HFFc6 (cell line): Measurements from ENCODE around the gene CPN2. TPM values are rescaled to one million over a fixed set of nuclear protein-coding genes. Genes with fewer than 3 reads are reported as not detected.

Experiments
- DNase-seq: peaks from one replicate; pipeline ENCODE4 v3.0.0-alpha.2; 2018
- H3K27ac Mint-ChIP-seq: 2 replicates; pipeline ENCODE4 v1.8.0; 2020; ENCODE audit warnings: mild to moderate bottlenecking, mixed read lengths
- H3K27me3 Mint-ChIP-seq: 2 replicates; pipeline ENCODE4 v1.8.0; 2021; ENCODE audit warnings: mild to moderate bottlenecking, moderate library complexity, mixed read lengths; ENCODE audit not compliant: insufficient read depth
- H3K36me3 Mint-ChIP-seq: 2 replicates; pipeline ENCODE4 v1.8.0; 2021; ENCODE audit warnings: low read depth, mixed read lengths
- H3K4me1 Mint-ChIP-seq: 2 replicates; pipeline ENCODE4 v1.8.0; 2020; ENCODE audit warnings: low read depth, mixed read lengths
- H3K4me3 Mint-ChIP-seq: 2 replicates; pipeline ENCODE4 v1.8.0; 2020; ENCODE audit warnings: mild to moderate bottlenecking, moderate library complexity, mixed read lengths
- H3K9me3 Mint-ChIP-seq: 2 replicates; pipeline ENCODE4 v1.8.0; 2020; ENCODE audit warnings: mild to moderate bottlenecking, mixed read lengths
- CTCF ChIP-seq: fragments of 200-600 bp; sonication (generic); IDR thresholded peaks from 2 replicates; pipeline ENCODE4 v1.5.0; 2021; ENCODE audit warnings: antibody characterized with exemption, mild to moderate bottlenecking
- total RNA-seq, 6 experiments: library from RNA; stranded (reverse); fragmentation: NEBNext Ultra II Directional; extraction: Animal tissue kit (Norgen Biotek cat#: 25700); gene quantifications; 2 replicates in 1 of 6; 3 replicates in 5 of 6; pipeline ENCODE4 v1.2.3, GENCODE V29; 2021

Gene CPN2
- total RNA-seq, 6 experiments from 2014 or later: 0.24 to 0.56 (median 0.35) TPM

- Mint-ChIP-seq H3K36me3 (no peaks in the 10 kb centered on the region), H3K4me1 (peaks cover 21% of the 10 kb centered on the region), H3K4me3 (peak overlapping the region; percentile 10; the same call in 1 of the 2 replicates), H3K27ac (no peak overlapping the region), H3K9me3 (no peaks in the 10 kb centered on the region), H3K27me3 (peaks cover 34% of the 10 kb centered on the region)
- no peak for DNase-seq
- no peak for TF ChIP-seq CTCF
These were observed 38.9 kb downstream of the CPN2 start for GRCh38 chr3:194312186-194312742.

- no peaks in the 10 kb centered on the region for H3K36me3 Mint-ChIP-seq
- no peak overlapping the region for H3K27ac Mint-ChIP-seq
- H3K4me1 Mint-ChIP-seq: peaks cover 21% of the 10 kb centered on the region
- no peak for DNase-seq
- no peak for TF ChIP-seq CTCF
- H3K9me3 Mint-ChIP-seq: no peaks in the 10 kb centered on the region
- H3K4me3 Mint-ChIP-seq: no peak overlapping the region
- peaks cover 29% of the 10 kb centered on the region for H3K27me3 Mint-ChIP-seq
These were observed 40.1 kb downstream of the CPN2 start for GRCh38 chr3:194311000-194311399.

- no peaks in the 10 kb centered on the region for H3K36me3 Mint-ChIP-seq
- no peak overlapping the region for H3K4me3 Mint-ChIP-seq
- H3K4me1 Mint-ChIP-seq: peaks cover 20% of the 10 kb centered on the region
- H3K27ac Mint-ChIP-seq: no peak overlapping the region
- H3K9me3 Mint-ChIP-seq: no peaks in the 10 kb centered on the region
- no peak for TF ChIP-seq CTCF
- DNase-seq: no peak
- H3K27me3 Mint-ChIP-seq: peaks cover 32% of the 10 kb centered on the region
These were observed 40.9 kb downstream of the CPN2 start for GRCh38 chr3:194310060-194310835.

- H3K36me3 Mint-ChIP-seq: no peaks in the 10 kb centered on the region
- H3K4me3 Mint-ChIP-seq: no peak overlapping the region
- no peaks in the 10 kb centered on the region for H3K9me3 Mint-ChIP-seq
- H3K27ac Mint-ChIP-seq: no peak overlapping the region
- no peak for TF ChIP-seq CTCF
- H3K4me1 Mint-ChIP-seq: peaks cover 15% of the 10 kb centered on the region
- DNase-seq: no peak
- H3K27me3 Mint-ChIP-seq: peaks cover 29% of the 10 kb centered on the region
These were observed 42.3 kb downstream of the CPN2 start for GRCh38 chr3:194308601-194309449.

- DNase-seq: no peak
- peaks cover 6% of the 10 kb centered on the region for H3K4me1 Mint-ChIP-seq
These were observed 43.3 kb downstream of the CPN2 start for GRCh38 chr3:194307849-194308248.

More at GRCh38 chr3:194307849-194308248, 43.3 kb downstream of the CPN2 start:
- no peak overlapping the region for H3K4me3 Mint-ChIP-seq
- H3K27me3 Mint-ChIP-seq: peaks cover 21% of the 10 kb centered on the region
- no peaks in the 10 kb centered on the region for H3K36me3 Mint-ChIP-seq
- TF ChIP-seq CTCF: no peak
- no peak overlapping the region for H3K27ac Mint-ChIP-seq
- H3K9me3 Mint-ChIP-seq: no peaks in the 10 kb centered on the region
